ENCODE data around the gene CTRB2. TPM values are rescaled to one million over a fixed set of nuclear protein-coding genes. Genes with fewer than 3 reads are reported as not detected.

The CTRB2 gene
- total and polyA plus RNA-seq, 2 of the 8 experiments (the other 6 are each of a cell fraction or from before 2014, with no cell fraction given), result not detected

DNA sequence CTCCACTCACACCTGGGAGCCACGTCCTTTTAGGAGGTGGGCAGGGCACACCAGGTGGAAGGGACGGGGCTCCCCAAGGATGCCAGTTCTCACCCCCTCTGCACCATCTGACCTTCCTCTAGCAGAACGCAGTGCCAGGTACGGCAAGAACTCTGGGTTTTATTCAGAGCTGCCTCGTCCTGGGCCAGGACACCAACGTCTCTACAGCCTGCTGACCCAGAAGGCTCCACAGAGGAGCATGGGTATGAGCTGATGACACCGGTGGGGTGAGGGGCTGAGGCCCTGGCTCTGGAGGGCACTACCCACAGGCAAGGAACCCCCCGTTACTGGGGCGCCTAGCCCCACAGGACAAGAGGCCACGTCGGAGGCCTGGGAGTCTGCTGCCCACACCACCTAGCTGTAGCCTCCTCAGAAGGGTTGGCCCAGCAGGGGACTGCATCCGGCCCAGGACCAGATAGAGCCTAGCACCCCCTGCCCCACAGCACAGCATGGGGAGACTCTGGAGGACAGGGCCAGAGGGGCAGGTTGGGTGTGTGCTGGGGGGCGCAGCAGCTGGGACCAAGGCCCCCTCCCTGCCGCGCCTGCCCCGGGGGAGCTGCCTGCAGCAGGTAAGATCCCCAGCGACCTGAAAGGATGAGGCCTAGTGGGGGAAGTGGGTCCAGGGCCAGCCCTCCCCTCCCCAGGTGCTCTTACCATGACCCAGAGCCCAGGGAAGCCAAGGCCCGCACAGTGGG, 30.6 kb upstream of the CTRB2 start (continued):
- TF ChIP-seq, protein P1, sequence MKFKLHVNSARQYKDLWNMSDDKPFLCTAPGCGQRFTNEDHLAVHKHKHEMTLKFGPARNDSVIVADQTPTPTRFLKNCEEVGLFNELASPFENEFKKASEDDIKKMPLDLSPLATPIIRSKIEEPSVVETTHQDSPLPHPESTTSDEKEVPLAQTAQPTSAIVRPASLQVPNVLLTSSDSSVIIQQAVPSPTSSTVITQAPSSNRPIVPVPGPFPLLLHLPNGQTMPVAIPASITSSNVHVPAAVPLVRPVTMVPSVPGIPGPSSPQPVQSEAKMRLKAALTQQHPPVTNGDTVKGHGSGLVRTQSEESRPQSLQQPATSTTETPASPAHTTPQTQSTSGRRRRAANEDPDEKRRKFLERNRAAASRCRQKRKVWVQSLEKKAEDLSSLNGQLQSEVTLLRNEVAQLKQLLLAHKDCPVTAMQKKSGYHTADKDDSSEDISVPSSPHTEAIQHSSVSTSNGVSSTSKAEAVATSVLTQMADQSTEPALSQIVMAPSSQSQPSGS (IDR thresholded peaks at IDR 0.05; ENCODE audit: low read length), result no peak
- no peak for TF ChIP-seq TAF1 (IDR thresholded peaks at IDR 0.05; ENCODE audit: low read depth, low read length)
- no peak for TF ChIP-seq EZH2 (IDR thresholded peaks at IDR 0.05; ENCODE audit: low read depth, low read length, severe bottlenecking)
- TF ChIP-seq BRCA1 (IDR thresholded peaks at IDR 0.05; ENCODE audit: low read depth, low read length), result no peak
- no peak for TF ChIP-seq ZNF274 (IDR thresholded peaks at IDR 0.05; ENCODE audit: borderline replicate concordance, extremely low read depth, low read length)
- no peak for TF ChIP-seq RFX5 (IDR thresholded peaks at IDR 0.05; ENCODE audit: borderline replicate concordance, low read depth, low read length)
- no peak for TF ChIP-seq POLR2A (IDR thresholded peaks at IDR 0.05; ENCODE audit: control extremely low read depth in 1 of 2, low read depth in 2 of 2, low read length in 2 of 2)
- no peak for TF ChIP-seq BACH1 (IDR thresholded peaks at IDR 0.05; ENCODE audit: low read length)
- TF ChIP-seq CHD7 (IDR thresholded peaks at IDR 0.05; ENCODE audit: insufficient replicate concordance, low read length), result no peak
